ENCODE measurements around the gene PTPRR. TPM values are rescaled to one million over a fixed set of nuclear protein-coding genes. Genes with fewer than 3 reads are reported as not detected.

The PTPRR gene
- total and polyA plus RNA-seq, 2 of the 4 experiments (the other 2 are of a cell fraction) = 0.18 to 0.21 TPM

- H3K27ac ChIP-seq (ENCODE audit: insufficient read depth, low read length) = no peak overlapping the region
- no peak overlapping the region for H2BK5ac ChIP-seq (ENCODE audit: low read depth, low read length, poor library complexity, severe bottlenecking)
- in situ Hi-C loops (cut with MboI; ENCODE audit: low sequenced_read_pairs) (no loop called here), intact Hi-C loops (cut with micrococcal nuclease) (no loop called here), dilution Hi-C loops (cut with HindIII; ENCODE audit: low sequenced_read_pairs, unreplicated experiment) (no loop called here)
- H4K5ac ChIP-seq (ENCODE audit: low read depth, low read length) = no peak overlapping the region
- H3K23ac ChIP-seq (ENCODE audit: low read depth, low read length) = no peak overlapping the region
- H3K36me3 ChIP-seq (ENCODE audit: control insufficient read depth, insufficient read depth, low read length) = no peaks in the 10 kb centered on the region
- H2AK5ac ChIP-seq (ENCODE audit: low read depth, low read length) = no peak overlapping the region
- BruUV-seq (replicated peaks) = no TSS peak
- H2AK9ac ChIP-seq (replicated peaks; ENCODE audit: low read depth, low read length, poor library complexity) = no peak overlapping the region
- no peak overlapping the region for H3K4ac ChIP-seq (ENCODE audit: low read depth, low read length)
- no peaks in the 10 kb centered on the region for H4K20me1 ChIP-seq (ENCODE audit: insufficient read depth, low read length)
- no peaks in the 10 kb centered on the region for H3K9me1 ChIP-seq (ENCODE audit: insufficient read depth, low read length)
- H3K56ac ChIP-seq (ENCODE audit: extremely low read depth, insufficient read depth, low read length) = no peak overlapping the region
- ChIA-PET CTCF (no interaction called here), POLR2A (ENCODE audit: unreplicated experiment) (no interaction called here)
- no peaks in the 10 kb centered on the region for H3K4me1 ChIP-seq (ENCODE audit: control insufficient read depth, insufficient read depth, low read length)
- DNase-seq (no peak), ATAC-seq (ENCODE audit: low read depth) (no peak)
- no peak overlapping the region for H3K9ac ChIP-seq (ENCODE audit: low read depth, low read length)
- no peak overlapping the region for H3K4me2 ChIP-seq (ENCODE audit: low read depth, low read length)
- H4K8ac ChIP-seq (ENCODE audit: low read depth in 2 of 2, low read length in 2 of 2) = no peak overlapping the region
- H3K4me3 ChIP-seq (ENCODE audit: insufficient read depth, low read depth, low read length) = no peak overlapping the region
- no peaks in the 10 kb centered on the region for H3K27me3 ChIP-seq (ENCODE audit: control insufficient read depth, insufficient read depth, low read length)
- no peak overlapping the region for H2BK120ac ChIP-seq (ENCODE audit: low read depth, low read length)
- no peaks in the 10 kb centered on the region for H3K79me1 ChIP-seq (ENCODE audit: low read depth in 1 of 2, low read length in 2 of 2)
- H3K18ac ChIP-seq (ENCODE audit: low read depth, low read length) = no peak overlapping the region
- no peak overlapping the region for H3K14ac ChIP-seq (replicated peaks; ENCODE audit: low read depth, low read length)
- H2BK15ac ChIP-seq (ENCODE audit: low read depth, low read length) = no peak overlapping the region
- TF ChIP-seq RCOR1 (IDR thresholded peaks at IDR 0.05; ENCODE audit: insufficient replicate concordance, low read length) (no peak), RAD21 (IDR thresholded peaks at IDR 0.05; ENCODE audit: low read length) (no peak), POLR2A (IDR thresholded peaks at IDR 0.05; ENCODE audit: low read depth, low read length) (no peak), CEBPB (IDR thresholded peaks at IDR 0.05; ENCODE audit: low read depth, low read length) (no peak), MAFK (IDR thresholded peaks at IDR 0.05; ENCODE audit: low read depth, low read length) (no peak), MXI1 (IDR thresholded peaks at IDR 0.05; ENCODE audit: borderline replicate concordance, low read depth, low read length) (no peak), SMC3 (IDR thresholded peaks at IDR 0.05; ENCODE audit: low read depth, low read length) (no peak), MAZ (IDR thresholded peaks at IDR 0.05; ENCODE audit: borderline replicate concordance, low read depth, low read length) (no peak), FOS (IDR thresholded peaks at IDR 0.05; ENCODE audit: low read depth, low read length) (no peak), RFX5 (IDR thresholded peaks at IDR 0.05; ENCODE audit: low read depth, low read length) (no peak), ELK1 (IDR thresholded peaks at IDR 0.05; ENCODE audit: borderline replicate concordance, low read depth, low read length) (no peak), NFE2L2 (IDR thresholded peaks at IDR 0.05; ENCODE audit: low read depth, low read length) (no peak), BHLHE40 (IDR thresholded peaks at IDR 0.05; ENCODE audit: low read depth, low read length) (no peak), CHD1 (IDR thresholded peaks at IDR 0.05; ENCODE audit: low read depth, low read length) (no peak), CTCF (conservative IDR thresholded peaks at IDR 0.05; ENCODE audit: low read depth, low read length) (no peak)
- TF ChIP-seq, protein P1, sequence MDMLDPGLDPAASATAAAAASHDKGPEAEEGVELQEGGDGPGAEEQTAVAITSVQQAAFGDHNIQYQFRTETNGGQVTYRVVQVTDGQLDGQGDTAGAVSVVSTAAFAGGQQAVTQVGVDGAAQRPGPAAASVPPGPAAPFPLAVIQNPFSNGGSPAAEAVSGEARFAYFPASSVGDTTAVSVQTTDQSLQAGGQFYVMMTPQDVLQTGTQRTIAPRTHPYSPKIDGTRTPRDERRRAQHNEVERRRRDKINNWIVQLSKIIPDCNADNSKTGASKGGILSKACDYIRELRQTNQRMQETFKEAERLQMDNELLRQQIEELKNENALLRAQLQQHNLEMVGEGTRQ (IDR thresholded peaks at IDR 0.05; ENCODE audit: low read depth, low read length) = no peak
- no CpG with 5 or more reads among the region's 3 CpGs for WGBS, 2 experiments (ENCODE audit: extremely low coverage in 2 of 2, insufficient read length in 1 of 2)
- H2BK20ac ChIP-seq (ENCODE audit: low read depth, low read length) = no peak overlapping the region
- H2AFZ ChIP-seq (replicated peaks; ENCODE audit: low read length, poor library complexity) = no peak overlapping the region
- H4K91ac ChIP-seq (ENCODE audit: insufficient read depth, low read depth, low read length) = no peak overlapping the region
- H3K9me3 ChIP-seq (ENCODE audit: control insufficient read depth, insufficient read depth, low read length) = no peaks in the 10 kb centered on the region
These were observed 236.6 kb downstream of the PTPRR start for GRCh38 chr12:70683976-70684375.

Measured in IMR-90 (cell line).